ENCODE results near the gene MAPK8IP3.

MAPK8IP3 gene

GRCh38 chr16:1800701-1801100 is 94.7 kb downstream of the MAPK8IP3 start:
- DNase-seq (ENCODE audit: extremely low read depth in 1 of 2, low read depth in 1 of 2): no peak

GRCh38 chr16:1807626-1808025 is 101.6 kb downstream of the MAPK8IP3 start:
- DNase-seq (ENCODE audit: extremely low read depth in 1 of 2, low read depth in 1 of 2): no peak

- no peak for DNase-seq (ENCODE audit: extremely low read depth in 1 of 2, low read depth in 1 of 2)
Measured at GRCh38 chr16:1808691-1809090, 102.7 kb downstream of the MAPK8IP3 start.

- no peak for DNase-seq (ENCODE audit: extremely low read depth in 1 of 2, low read depth in 1 of 2)
Measured at GRCh38 chr16:1809281-1809801, 103.3 kb downstream of the MAPK8IP3 start.

- DNase-seq (ENCODE audit: extremely low read depth in 1 of 2, low read depth in 1 of 2): no peak
Measured at GRCh38 chr16:1810106-1810505, 104.1 kb downstream of the MAPK8IP3 start.

- no peak for DNase-seq (ENCODE audit: extremely low read depth in 1 of 2, low read depth in 1 of 2)
Measured at GRCh38 chr16:1810536-1810935, 104.5 kb downstream of the MAPK8IP3 start.

GRCh38 chr16:1812732-1813163 is 106.8 kb downstream of the MAPK8IP3 start:
- no peak for DNase-seq (ENCODE audit: extremely low read depth in 1 of 2, low read depth in 1 of 2)

- no peak for DNase-seq (ENCODE audit: extremely low read depth in 1 of 2, low read depth in 1 of 2)
Measured at GRCh38 chr16:1815461-1815860, 109.5 kb downstream of the MAPK8IP3 start.

GRCh38 chr16:1816396-1817275 is 110.6 kb downstream of the MAPK8IP3 start:
- no peak for DNase-seq (ENCODE audit: extremely low read depth in 1 of 2, low read depth in 1 of 2)

- DNase-seq (ENCODE audit: extremely low read depth in 1 of 2, low read depth in 1 of 2): no peak
Measured at GRCh38 chr16:1817276-1817589, 111.2 kb downstream of the MAPK8IP3 start.

- no peak for DNase-seq (ENCODE audit: extremely low read depth in 1 of 2, low read depth in 1 of 2)
Measured at GRCh38 chr16:1817716-1818115, 111.7 kb downstream of the MAPK8IP3 start.

- no peak for DNase-seq (ENCODE audit: extremely low read depth in 1 of 2, low read depth in 1 of 2)
Measured at GRCh38 chr16:1818204-1818872, 112.3 kb downstream of the MAPK8IP3 start.

GRCh38 chr16:1818873-1819525 is 113.0 kb downstream of the MAPK8IP3 start:
- no peak for DNase-seq (ENCODE audit: extremely low read depth in 1 of 2, low read depth in 1 of 2)

GRCh38 chr16:1819611-1820010 is 113.6 kb downstream of the MAPK8IP3 start:
- no peak for DNase-seq (ENCODE audit: extremely low read depth in 1 of 2, low read depth in 1 of 2)
